ENCODE data around the gene INPP5J. TPM values are rescaled to one million over a fixed set of nuclear protein-coding genes. Genes with fewer than 3 reads are reported as not detected.
A peak's percentile ranks its signal among the peaks of the same experiment; 100 is the strongest.
"Not testable (repeated sequence)": the region's sequence is repeated elsewhere in the genome, so short reads cannot be mapped to it uniquely, and the experiment has no call there.

The INPP5J gene
- total RNA-seq, 1 experiment from 2014 or later, result 0.21 TPM

DNA sequence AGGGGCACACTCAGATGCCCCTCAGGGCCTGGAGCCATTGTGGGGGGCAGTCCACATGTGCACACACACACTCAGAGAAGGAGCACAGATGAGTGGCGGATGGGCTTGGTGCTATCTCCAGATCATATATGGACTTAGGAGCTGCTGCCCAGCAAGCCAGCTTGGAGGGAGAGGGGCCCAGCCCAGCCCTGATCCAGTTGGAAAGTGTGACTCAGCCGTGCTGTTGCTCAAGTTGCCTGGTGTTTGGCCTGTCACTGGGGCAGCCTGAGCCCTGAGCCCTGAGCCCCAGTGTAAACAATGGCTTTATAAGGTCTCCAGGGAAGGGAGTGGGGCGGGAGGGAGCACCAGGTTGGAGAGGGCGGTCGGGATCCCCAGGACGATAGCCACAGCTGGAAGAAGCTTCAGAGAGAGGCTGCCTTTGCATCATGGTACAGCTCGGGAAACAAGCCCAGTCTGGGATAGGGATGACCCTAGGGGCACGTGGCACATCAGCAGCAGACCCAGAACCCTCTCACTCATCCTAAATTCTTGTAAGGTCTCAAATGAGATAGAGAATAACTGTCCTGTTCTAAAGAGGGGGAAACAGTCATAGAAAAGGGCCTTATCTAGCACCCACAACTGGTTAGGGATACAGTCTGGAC lies 20.2 kb upstream of the INPP5J start:
- peaks cover 95% of the 10 kb centered on the region for H3K36me3 ChIP-seq
- no peak overlapping the region for H3K4me3 ChIP-seq
- peak; percentile 80 to 91 for DNase-seq (ENCODE audit: low read depth in 1 of 2, low spot score in 2 of 2)
- H3K27me3 ChIP-seq (replicated peaks), result no peaks in the 10 kb centered on the region
- H3K4me1 ChIP-seq (replicated peaks), result peaks cover 43% of the 10 kb centered on the region
- H3K9me3 ChIP-seq (replicated peaks), result no peaks in the 10 kb centered on the region
- H3K27ac ChIP-seq, result peak overlapping the region; percentile 62

DNA sequence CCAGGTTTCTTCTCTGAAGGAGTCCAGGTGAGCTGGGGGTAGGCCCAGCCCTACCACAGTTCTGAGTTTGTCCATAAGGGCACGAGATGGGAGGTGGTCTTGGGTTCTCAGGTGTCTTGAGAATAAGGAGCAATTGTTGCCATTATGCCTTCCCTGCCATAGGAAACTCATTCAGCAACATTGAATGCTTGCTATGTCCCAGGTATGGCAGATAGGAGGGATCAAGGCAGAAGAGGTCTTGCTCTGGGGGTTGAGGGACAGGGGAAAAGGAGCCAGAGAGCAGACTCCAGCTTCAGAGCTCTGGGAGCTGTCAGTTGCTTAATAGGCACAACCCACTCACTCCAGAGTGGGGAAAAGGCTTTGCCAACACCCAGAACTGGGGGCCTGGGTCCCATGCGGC lies 19.7 kb upstream of the INPP5J start:
- peaks cover 43% of the 10 kb centered on the region for H3K4me1 ChIP-seq (replicated peaks)

DNA sequence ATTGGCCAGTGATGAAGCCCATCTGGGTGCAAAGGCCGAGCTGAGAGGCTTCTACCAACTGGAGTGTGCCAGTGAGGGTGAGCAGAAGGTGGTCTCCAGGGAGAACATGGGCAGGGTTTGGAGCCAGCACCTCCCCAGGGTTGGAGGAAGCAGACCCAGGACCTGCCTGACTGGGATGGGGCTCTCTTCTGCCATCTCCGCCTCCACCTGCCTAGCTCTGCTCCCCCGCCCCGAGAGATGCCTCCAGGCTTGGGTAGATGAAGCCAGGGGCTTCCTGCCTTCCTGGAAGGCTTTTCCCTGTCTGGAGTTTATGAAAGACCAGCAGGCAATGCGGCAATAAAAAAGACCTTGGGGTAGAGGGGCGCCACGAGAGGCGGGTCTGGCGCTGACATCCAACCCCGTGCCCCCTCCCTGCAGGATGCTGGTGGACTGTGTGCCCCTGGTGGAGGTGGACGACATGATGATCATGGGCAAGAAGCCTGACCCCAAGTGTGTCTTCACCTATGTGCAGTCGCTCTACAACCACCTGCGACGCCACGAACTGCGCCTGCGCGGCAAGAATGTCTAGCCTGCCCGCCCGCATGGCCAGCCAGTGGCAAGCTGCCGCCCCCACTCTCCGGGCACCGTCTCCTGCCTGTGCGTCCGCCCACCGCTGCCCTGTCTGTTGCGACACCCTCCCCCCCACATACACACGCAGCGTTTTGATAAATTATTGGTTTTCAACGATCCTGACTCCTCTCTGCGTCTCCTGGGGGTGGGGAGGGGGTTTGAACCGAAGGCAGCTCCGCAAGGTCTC lies 18.7 kb upstream of the INPP5J start:
- Histone ChIP-seq H3K4me3 (no peak overlapping the region), H3K4me1 (replicated peaks) (peaks cover 43% of the 10 kb centered on the region), H3K36me3 (peaks cover 80% of the 10 kb centered on the region), H3K9me3 (replicated peaks) (no peaks in the 10 kb centered on the region), H3K27ac (no peak overlapping the region), H3K27me3 (replicated peaks) (no peaks in the 10 kb centered on the region)
- no peak for DNase-seq (ENCODE audit: low read depth in 1 of 2, low spot score in 2 of 2)

More for the DNA sequence above, 19.7 kb upstream of the INPP5J start:
- no peak overlapping the region for H3K4me3 ChIP-seq
- H3K27ac ChIP-seq, result peak overlapping the region; percentile 62
- DNase-seq (ENCODE audit: low read depth in 1 of 2, low spot score in 2 of 2), result no peak
- no peaks in the 10 kb centered on the region for H3K9me3 ChIP-seq (replicated peaks)
- no peaks in the 10 kb centered on the region for H3K27me3 ChIP-seq (replicated peaks)
- peaks cover 89% of the 10 kb centered on the region for H3K36me3 ChIP-seq

DNA sequence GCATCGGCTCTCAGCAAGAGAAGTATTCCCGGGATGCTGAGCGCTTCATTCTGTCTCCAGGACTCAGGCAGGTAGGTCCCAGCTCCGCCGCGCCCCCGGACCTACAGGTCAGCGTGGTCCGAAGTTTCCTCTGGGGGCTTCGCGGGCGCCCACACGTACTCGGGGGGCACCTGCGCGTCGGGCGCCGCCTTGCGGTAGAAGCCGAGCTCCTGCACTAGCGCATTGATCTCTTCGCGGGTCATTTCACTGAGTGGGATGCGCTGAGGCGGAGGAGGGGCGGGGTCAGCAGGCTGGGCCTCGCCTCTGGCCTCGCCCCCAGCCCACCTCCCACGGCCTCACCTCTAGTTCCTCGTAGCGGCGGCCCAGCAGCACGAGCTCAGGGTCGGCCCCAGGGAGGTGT lies 17.9 kb upstream of the INPP5J start:
- DNase-seq (ENCODE audit: low read depth in 1 of 2, low spot score in 2 of 2), result no peak
- Histone ChIP-seq H3K4me1 (replicated peaks) (peaks cover 43% of the 10 kb centered on the region), H3K9me3 (replicated peaks) (no peaks in the 10 kb centered on the region), H3K27ac (no peak overlapping the region), H3K4me3 (no peak overlapping the region), H3K36me3 (peaks cover 73% of the 10 kb centered on the region), H3K27me3 (replicated peaks) (no peaks in the 10 kb centered on the region)

DNA sequence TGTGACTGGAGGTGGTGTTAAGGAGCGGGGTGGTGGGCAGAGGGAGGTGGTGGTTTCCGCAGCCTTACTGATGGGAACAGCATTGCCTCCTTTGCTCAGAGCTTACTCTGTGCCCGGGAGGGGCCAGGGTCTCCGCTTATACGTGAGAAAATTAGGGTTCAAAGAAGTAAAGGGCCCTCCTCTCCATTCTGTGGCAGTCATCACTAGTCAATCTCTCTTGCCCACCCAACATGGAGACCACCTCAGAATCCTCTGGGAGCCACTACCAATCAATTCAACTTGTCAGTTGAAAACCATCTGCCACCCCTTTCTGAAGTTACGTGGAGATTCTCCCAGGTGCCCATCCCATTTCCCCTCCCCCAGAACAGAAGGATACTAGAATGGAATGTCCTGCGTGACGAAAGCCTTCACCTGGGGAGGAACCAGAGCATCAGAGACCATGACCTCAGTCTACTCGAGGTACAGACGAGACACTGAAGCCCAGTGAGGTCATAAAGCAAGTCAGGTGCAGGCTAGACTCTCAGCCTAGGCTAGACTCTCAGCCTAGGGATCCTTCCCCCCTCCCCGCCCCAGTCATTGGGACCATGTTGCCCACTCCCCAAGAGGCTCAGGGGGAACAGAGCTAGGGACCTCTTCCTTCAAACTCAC lies 17.4 kb upstream of the INPP5J start:
- no peak overlapping the region for H3K4me3 ChIP-seq
- H3K27ac ChIP-seq, result no peak overlapping the region

DNA sequence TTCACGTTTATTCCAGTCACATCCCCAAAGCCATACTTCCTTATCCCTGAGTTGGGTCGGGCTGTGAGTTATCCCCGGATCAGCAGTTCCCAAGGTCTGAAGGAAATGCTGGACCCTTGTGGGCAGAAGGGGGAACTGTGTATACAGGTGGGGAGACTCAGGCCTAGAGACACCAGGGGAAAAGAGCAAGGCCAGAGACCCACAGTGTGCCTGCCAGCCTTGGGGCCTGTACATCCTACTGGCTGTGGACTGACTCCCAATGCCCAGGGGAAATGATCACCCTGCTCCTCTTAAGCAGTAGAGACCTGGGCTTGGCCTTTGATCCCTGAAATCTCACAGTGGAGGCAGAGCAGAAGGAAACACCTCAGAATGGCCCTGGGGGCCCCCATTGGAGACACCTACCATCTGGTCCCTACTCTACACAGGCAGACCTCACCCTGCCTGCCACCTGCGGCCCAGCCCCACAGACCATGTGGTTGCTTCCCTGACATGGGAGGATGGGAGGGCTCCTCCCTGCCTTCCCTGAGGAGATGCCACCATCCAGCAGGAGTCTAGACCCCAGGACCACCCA lies 16.7 kb upstream of the INPP5J start:
- H3K4me1 ChIP-seq (replicated peaks), result peaks cover 40% of the 10 kb centered on the region
- no peaks in the 10 kb centered on the region for H3K27me3 ChIP-seq (replicated peaks)
- peak overlapping the region; percentile 84 for H3K27ac ChIP-seq
- peak overlapping the region; percentile 87 for H3K4me3 ChIP-seq
- peaks cover 62% of the 10 kb centered on the region for H3K36me3 ChIP-seq
- H3K9me3 ChIP-seq (replicated peaks), result no peaks in the 10 kb centered on the region
- DNase-seq (ENCODE audit: low read depth in 1 of 2, low spot score in 2 of 2), result no peak

More for the DNA sequence above, 17.4 kb upstream of the INPP5J start:
- Histone ChIP-seq H3K36me3 (peaks cover 67% of the 10 kb centered on the region), H3K9me3 (replicated peaks) (no peaks in the 10 kb centered on the region), H3K27me3 (replicated peaks) (no peaks in the 10 kb centered on the region), H3K4me1 (replicated peaks) (peaks cover 43% of the 10 kb centered on the region)
- no peak for DNase-seq (ENCODE audit: low read depth in 1 of 2, low spot score in 2 of 2)

DNA sequence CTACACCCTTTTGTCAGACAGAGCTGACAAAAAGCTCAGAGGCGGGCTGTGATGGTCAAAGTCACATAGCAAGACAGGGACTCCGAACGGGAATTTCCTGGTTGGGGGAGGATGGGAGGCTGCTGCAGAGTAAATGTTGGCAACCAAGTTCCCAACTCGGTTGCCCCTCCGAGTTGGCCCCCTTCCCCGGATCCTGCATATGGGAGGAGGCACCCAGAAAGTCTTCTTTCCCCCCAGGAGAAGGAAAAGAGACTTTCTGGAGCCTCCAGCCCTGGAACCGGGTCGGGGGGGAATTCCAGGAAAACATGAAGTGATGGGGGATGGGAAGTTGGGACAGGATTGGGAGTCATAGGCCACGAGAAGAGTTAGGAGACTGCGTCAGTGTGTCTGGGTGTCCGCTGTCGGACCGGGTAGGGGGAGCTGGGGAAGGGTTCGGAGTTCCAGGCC lies 16.0 kb upstream of the INPP5J start:
- Histone ChIP-seq H3K27me3 (replicated peaks) (no peaks in the 10 kb centered on the region), H3K27ac (peak overlapping the region; percentile 84), H3K4me3 (peak overlapping the region; percentile 87), H3K36me3 (peaks cover 55% of the 10 kb centered on the region), H3K4me1 (replicated peaks) (peaks cover 33% of the 10 kb centered on the region), H3K9me3 (replicated peaks) (no peaks in the 10 kb centered on the region)
- DNase-seq (ENCODE audit: low read depth in 1 of 2, low spot score in 2 of 2), result peak; percentile 71 to 72

DNA sequence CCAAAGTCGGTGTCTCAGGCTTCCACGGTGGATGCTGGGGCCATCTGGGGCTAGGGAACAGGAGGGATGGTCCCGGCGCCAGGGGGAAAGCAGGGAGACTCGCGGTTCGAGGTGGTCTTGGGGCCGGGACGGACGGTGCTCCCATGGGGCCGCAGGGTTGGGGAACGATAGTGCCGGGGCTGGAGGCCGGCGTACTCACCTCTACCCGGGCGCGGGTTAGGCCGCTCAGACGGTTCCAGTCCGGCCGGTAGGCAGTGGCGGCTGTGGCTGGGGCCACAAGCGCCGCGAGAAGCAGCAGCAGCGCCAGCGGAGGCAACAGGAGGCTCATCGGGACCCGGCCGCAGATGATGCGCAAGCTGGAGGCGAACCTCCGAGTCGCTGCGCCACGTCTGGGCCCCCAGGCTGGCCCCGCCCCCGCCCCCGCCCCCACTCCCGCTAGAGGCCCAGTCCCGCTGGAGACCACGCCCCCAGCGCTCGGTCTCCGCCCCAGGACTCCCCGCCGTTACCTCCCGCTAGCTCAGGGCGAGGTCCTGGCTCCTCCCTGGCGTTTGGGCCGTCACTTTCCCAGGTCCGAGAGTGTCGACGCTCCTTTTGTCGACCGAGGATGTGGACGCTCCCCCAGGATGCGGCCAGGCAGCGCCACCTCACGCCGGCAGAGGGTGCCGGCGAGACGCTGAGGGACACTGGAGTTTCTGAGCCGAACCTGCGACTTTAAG lies 15.4 kb upstream of the INPP5J start, which contains the start of gene SELENOM:
Gene SELENOM, minus strand, starts transcription at position 391 of the 716 bp plus-strand sequence. Its CDS starts 63 bp downstream, at position 328.
- peak within 1 kb of the TSS; percentile 87 for H3K4me3 ChIP-seq
- H3K4me1 ChIP-seq (replicated peaks), result peaks cover 27% of the 10 kb centered on the region

DNA sequence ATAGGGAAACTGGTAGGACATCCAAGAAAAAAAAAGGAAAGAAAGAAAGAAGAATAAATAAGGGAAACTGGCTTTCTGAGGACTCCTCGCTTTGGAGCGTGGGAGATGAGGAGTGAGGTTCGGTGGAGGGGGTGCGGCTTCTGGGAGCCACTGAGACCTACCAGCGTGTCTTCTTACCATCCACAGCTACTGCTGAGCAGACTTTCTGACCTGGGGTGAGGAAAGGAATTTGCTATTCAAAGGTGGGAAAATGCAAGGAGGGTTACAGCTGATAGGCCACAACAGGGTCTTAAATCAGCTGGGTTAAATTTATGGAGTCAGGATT lies 14.9 kb upstream of the INPP5J start:
- Histone ChIP-seq H3K36me3 (peaks cover 44% of the 10 kb centered on the region), H3K4me1 (replicated peaks) (peaks cover 22% of the 10 kb centered on the region), H3K27ac (no peak overlapping the region), H3K4me3 (peak overlapping the region; percentile 18), H3K27me3 (replicated peaks) (no peaks in the 10 kb centered on the region), H3K9me3 (replicated peaks) (0 out of 2 replicates have a peak, but pooled peaks cover 5% of the 10 kb centered on the region)
- DNase-seq (ENCODE audit: low read depth in 1 of 2, low spot score in 2 of 2), result no peak

More for the DNA sequence above, 15.4 kb upstream of the INPP5J start, which contains the start of gene SELENOM:
- Histone ChIP-seq H3K36me3 (peaks cover 50% of the 10 kb centered on the region), H3K9me3 (replicated peaks) (no peaks in the 10 kb centered on the region), H3K27me3 (replicated peaks) (no peaks in the 10 kb centered on the region), H3K27ac (peak within 1 kb of the TSS; percentile 84)
- DNase-seq (ENCODE audit: low read depth in 1 of 2, low spot score in 2 of 2), result peak; percentile 97 to 99

DNA sequence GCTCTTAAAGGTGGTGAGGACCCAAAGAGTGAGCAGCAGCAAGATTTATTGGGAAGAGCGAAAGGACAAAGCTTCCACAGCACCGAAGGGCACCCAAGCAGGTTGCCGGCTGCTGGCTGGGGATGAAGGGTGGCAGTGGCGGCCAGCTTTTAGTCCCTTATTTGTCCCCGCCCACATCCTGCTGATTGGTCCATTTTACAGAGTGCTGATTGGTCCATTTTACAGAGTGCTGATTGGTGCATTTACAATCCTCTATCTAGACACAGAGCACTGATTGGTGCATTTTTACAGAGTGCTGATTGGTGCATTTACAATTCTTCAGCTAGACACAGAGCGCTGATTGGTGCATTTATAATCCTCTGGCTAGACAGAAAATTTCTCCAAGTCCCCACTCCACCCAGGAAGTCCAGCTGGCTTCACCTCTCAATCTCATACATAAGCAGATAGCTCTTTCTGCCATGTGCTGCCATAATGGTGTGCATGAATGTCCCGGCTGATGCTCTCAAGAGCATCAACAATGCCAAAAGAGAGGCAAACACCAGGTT lies 10.1 kb upstream of the INPP5J start:
- not testable (repeated sequence) for DNase-seq (ENCODE audit: low read depth in 1 of 2, low spot score in 2 of 2); H3K4me1 ChIP-seq (replicated peaks)

DNA sequence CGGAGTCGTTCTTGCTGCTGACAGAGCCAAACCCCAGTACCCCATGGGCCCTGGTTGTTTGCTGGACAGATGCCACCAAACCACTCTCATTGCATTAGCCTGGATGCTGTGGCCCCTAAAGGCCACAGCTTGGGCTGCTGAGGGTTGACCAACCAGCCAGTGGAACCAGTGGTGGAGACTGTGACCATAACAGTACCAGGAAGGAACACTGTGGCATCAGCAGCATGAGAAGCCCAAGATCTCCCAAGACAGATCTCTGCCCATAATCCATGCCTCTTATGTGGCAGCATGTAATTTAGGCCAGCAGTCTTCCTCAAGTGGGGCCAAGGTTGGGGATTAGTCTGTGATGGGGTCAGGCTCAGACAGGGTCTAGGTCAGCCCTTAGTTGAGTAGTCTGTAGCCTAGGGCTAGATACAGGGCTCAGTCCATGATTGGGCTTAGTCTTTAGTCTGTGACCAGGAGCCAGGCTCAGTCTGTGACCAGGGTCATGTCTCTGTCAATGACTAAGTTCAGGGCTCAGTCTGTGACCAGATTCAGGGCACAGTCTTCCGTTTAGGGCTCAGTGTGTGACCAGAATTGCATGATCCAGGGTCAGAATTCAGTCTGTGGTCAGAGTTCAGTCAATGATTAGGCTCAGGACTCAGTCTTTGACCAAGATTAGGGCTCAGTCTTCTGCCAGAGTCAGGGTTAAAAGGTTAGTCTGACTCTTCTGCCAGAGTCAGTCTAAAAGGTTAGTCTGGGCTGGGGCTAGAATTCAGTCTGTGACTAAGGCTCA lies 4.5 kb upstream of the INPP5J start:
- no peak for DNase-seq (ENCODE audit: low read depth in 1 of 2, low spot score in 2 of 2)
- no peak overlapping the region for H3K27ac ChIP-seq
- H3K27me3 ChIP-seq (replicated peaks), result no peaks in the 10 kb centered on the region
- no peaks in the 10 kb centered on the region for H3K36me3 ChIP-seq
- H3K4me1 ChIP-seq (replicated peaks), result peaks cover 6% of the 10 kb centered on the region
- no peak overlapping the region for H3K4me3 ChIP-seq
- H3K9me3 ChIP-seq (replicated peaks), result no peaks in the 10 kb centered on the region

More for the DNA sequence above, 10.1 kb upstream of the INPP5J start:
- H3K4me3 ChIP-seq; H3K9me3 ChIP-seq (replicated peaks); H3K27me3 ChIP-seq (replicated peaks); H3K27ac ChIP-seq; H3K36me3 ChIP-seq: not testable (repeated sequence)

DNA sequence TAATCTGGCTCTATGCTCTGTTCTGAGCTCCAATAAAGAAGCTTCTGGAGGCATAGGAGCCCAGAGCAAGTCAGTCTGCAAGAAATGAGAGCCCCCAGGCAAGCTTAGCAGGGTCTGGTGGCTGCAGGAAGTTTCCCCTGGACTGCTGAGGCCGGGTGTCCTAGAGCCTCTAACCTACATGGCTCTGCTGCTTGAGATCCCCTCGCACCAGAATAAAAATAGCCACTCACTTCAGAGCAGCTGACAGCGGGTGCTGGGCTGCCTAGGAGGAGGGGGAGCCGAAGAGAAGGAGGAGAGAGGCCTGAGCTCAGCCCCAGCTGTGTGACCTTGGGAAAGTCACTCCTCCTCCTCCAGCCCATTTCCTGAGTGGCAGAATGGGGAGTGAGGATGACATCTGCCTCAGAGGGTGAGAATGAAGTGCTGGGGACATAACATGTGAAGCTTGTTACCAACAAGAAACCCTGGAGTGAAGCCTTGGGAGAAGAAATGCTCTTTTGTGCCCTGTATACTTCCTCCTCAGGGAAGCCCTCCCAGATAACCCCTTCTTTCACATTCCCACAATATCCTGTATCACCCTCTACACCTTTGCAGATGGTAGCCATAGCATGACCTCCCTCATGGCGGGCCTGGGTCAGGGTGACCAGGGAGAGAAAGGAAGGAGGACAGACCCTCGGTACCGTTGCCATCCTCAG lies 3.6 kb upstream of the INPP5J start:
- Histone ChIP-seq H3K27me3 (replicated peaks) (no peaks in the 10 kb centered on the region), H3K27ac (no peak overlapping the region), H3K4me1 (replicated peaks) (peaks cover 6% of the 10 kb centered on the region), H3K9me3 (replicated peaks) (no peaks in the 10 kb centered on the region), H3K36me3 (no peaks in the 10 kb centered on the region), H3K4me3 (no peak overlapping the region)
- DNase-seq (ENCODE audit: low read depth in 1 of 2, low spot score in 2 of 2), result no peak

Data from SJSA1 (cell line).